RWPE1 (cell line): ENCODE measurements around the gene CDC45.

Experiments
- CTCF ChIA-PET: fragments of 350-600 bp; sonication (Branson Sonifier 250); formaldehyde crosslinking; extraction: SDS; loops from one replicate; lab custom pipeline; 2021; lab: Yijun Ruan, JAX
- POLR2A ChIA-PET: fragments of 400-600 bp; formaldehyde crosslinking; extraction: SDS; loops from one replicate; lab custom pipeline; 2020; ENCODE audit warnings: antibody characterized with exemption; ENCODE audit not compliant: low non-redundant PET; lab: Yijun Ruan, JAX
- DNase-seq: peaks from one replicate; pipeline ENCODE4 v3.0.0; 2012; ENCODE audit warnings: low spot score
- H3K27ac ChIP-seq: fragments of 450-650 bp; 2 replicates; pipeline ENCODE4 v1.5.1; 2017
- TF ChIP-seq, protein P1 (sequence below): fragments of 450-650 bp; conservative IDR thresholded peaks from 2 replicates; pipeline ENCODE4 v1.5.1; 2017; ENCODE audit warnings: low read depth, mild to moderate bottlenecking

CDC45 gene

DNA sequence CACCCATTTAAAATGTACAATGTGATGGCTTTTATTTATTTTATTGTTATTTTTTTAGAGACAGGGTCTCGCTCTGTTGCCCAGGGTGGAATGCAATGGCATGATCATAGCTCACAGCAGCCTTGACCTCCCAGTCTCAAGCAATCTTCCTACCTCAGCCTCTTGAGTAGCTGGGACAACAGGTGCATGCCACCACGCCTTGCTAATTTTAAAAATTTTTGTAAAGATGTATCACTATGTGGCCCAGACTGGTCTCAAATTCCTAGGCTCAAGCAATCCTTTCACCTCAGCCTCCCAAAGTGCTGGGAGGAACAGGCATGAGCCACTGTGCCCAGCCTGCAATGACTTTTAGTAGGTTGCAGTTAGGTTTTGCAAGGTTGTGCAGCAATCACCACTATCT lies 30.2 kb downstream of the CDC45 start:
- CTCF ChIA-PET = no interaction called here
- POLR2A ChIA-PET = no interaction called here
- no peak for DNase-seq
- H3K27ac ChIP-seq = no peak overlapping the region
- TF ChIP-seq, protein P1, sequence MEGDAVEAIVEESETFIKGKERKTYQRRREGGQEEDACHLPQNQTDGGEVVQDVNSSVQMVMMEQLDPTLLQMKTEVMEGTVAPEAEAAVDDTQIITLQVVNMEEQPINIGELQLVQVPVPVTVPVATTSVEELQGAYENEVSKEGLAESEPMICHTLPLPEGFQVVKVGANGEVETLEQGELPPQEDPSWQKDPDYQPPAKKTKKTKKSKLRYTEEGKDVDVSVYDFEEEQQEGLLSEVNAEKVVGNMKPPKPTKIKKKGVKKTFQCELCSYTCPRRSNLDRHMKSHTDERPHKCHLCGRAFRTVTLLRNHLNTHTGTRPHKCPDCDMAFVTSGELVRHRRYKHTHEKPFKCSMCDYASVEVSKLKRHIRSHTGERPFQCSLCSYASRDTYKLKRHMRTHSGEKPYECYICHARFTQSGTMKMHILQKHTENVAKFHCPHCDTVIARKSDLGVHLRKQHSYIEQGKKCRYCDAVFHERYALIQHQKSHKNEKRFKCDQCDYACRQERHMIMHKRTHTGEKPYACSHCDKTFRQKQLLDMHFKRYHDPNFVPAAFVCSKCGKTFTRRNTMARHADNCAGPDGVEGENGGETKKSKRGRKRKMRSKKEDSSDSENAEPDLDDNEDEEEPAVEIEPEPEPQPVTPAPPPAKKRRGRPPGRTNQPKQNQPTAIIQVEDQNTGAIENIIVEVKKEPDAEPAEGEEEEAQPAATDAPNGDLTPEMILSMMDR = no peak

DNA sequence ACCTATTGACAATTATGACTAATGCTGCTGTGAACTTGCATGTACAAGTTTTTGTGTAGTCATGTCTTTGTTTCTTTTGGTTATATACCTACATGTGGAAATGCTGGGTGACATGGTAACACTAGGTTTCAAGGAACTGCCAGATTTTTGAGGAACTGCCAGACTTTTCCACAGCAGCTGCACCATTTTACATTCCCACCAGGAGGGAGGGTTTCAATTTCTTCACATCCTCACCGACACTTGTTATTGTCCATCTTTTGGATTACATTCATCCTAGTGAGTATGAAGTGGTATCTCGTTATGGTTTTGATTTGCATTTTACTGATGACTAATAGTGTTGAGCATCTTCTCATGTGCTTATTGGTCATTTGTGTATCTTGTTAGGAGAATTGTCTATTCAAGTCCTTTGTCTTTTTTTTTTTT lies 31.2 kb downstream of the CDC45 start:
- TF ChIP-seq, protein P1 = no peak
- no peak overlapping the region for H3K27ac ChIP-seq
- POLR2A ChIA-PET = no interaction called here
- CTCF ChIA-PET = interaction anchor here (0.6 kb wide), 1 partner anchor 9 kb away, joined by 4 read pairs; no protein-coding TSS in a partner anchor
- DNase-seq = peak; percentile 30

DNA sequence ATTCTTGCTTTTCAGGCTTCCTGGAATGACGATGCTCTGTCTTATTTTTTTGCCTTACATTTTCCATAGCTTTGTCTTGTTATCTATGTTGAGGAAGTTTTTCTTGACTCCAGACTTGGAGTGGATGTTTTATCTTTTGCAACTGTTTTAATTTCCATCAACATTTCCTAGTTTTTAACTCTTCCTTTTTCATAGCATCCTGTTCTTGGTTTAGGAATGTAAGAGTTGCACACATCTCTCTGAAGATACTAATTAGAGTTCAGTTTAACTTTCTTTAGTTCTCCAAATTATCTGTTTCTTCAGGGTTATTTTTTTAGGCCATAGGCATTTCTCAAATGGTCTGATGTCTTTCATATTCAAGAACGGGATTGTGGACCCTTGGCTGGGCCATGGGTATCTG lies 34.1 kb downstream of the CDC45 start:
- no peak overlapping the region for H3K27ac ChIP-seq
- no peak for DNase-seq
- CTCF ChIA-PET = no interaction called here
- TF ChIP-seq, protein P1 = no peak
- POLR2A ChIA-PET = no interaction called here

DNA sequence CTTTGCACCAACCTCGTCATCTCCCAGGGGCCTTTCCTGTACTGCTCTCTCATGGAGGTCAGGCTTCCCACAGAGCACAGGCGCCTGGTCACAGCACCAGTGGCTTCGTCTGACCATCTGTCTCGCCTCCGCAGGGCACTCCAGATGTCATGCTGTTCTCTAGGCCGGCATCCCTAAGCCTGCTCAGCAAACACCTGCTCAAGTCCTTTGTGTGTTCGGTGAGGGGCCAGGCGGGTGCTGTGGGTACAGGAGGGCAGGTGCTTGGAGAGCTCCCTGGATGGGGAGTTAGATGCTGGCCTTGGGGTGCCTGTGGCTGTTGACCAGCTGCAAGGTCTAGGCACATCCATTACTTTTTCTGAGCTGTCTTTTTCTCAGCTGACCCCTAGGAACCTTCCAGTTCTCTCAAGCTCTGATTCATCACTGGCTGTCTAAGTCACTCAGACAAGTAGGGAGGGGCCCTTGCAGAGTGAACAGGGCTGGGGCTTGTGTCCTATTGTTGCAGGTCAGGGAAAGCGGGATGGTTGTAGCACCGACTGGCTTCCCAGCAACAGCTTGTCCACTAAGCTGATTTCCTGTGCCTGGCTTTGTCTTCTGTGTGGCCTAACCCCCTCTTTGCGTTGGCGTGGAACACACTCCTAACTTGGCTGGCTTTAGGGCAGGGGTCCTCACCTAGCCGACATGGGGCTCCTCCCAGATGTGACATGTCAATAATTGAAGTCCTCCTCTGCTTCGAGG lies 35.3 kb downstream of the CDC45 start:
- POLR2A ChIA-PET = no interaction called here
- H3K27ac ChIP-seq = no peak overlapping the region
- DNase-seq = no peak
- CTCF ChIA-PET = interaction anchor here (0.7 kb wide), 1 partner anchor 115 kb away, joined by 4 read pairs; no protein-coding TSS in a partner anchor
- TF ChIP-seq, protein P1 = no peak

DNA sequence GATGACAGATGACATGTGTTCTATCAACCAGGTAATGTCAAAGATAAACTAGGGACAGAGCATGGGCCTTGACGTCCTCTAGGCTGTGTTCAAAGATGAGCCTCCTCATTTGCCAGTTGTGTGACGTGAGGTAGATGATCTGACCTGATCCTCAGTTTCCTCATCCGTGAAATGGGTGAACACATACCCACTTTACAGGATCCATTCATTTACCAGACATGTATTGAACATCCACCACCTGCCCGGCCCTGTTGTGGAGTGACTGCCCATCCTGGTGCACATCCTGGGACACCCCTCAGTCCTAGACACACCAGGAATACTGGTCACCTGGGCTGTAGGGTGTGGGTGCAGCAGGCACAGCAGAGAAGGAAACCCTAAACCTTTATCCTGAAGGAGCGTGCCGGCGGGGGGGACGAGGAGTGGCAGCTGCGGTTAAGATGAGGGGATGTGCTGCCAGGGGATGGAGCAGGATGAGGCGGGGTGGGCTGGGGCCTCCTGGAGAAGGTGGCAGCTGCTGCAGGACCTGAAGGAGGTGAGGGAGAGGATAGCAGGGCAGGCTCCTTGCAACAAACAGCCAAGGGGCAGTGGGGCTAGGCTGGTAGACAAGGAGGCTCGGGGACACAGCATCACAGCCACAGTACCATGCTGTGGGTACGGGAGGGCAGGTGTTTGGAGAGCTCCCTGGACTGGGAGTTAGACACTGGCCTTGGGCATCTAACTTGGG lies 36.1 kb downstream of the CDC45 start:
- H3K27ac ChIP-seq = no peak overlapping the region
- TF ChIP-seq, protein P1 = no peak
- DNase-seq = no peak
- POLR2A ChIA-PET = no interaction called here
- CTCF ChIA-PET = interaction anchor here (0.5 to 0.7 kb wide), 2 partner anchors 18 to 114 kb away, joined by 3 to 4 read pairs; no protein-coding TSS in a partner anchor

DNA sequence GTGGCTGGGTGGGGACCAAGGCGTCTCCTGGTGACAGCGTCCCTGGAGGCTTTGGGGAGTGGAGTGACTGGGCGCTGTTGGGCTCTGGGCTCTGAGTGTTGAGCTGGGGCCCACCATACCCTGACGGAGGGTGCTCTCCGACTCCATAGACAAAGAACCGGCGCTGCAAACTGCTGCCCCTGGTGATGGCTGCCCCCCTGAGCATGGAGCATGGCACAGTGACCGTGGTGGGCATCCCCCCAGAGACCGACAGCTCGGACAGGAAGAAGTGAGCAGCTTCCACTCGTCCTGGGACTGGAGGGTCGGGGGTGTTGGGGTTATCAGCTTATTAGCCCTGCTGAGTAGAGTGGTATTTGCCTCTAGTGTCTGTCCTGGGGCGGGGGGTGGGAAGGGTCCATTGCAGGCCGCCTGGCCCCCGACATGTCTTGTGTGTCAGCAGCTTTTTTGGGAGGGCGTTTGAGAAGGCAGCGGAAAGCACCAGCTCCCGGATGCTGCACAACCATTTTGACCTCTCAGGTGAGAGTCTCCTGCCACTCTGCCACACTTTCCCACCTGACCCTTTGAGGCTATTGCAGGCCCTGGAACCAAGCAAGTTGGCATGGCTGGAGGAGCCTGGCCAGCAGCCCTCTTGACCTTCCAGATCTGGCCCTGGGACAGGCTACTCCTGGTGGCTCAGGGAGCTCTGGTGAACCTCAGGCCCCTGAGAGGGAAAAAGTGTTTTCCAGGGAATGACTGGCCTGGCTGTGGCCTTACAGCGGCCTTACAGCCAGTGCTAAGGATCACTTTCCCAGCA lies 36.9 kb downstream of the CDC45 start:
- DNase-seq = no peak
- no peak overlapping the region for H3K27ac ChIP-seq
- TF ChIP-seq, protein P1 = no peak
- ChIA-PET CTCF (interaction anchor here (0.5 kb wide), 1 partner anchor 19 kb away, joined by 3 read pairs; no protein-coding TSS in a partner anchor), POLR2A (no interaction called here)
